ENCODE data around the gene ARFGAP2. TPM values are rescaled to one million over a fixed set of nuclear protein-coding genes. Genes with fewer than 3 reads are reported as not detected.
"Not testable (repeated sequence)": the region's sequence is repeated elsewhere in the genome, so short reads cannot be mapped to it uniquely, and the experiment has no call there.

ARFGAP2 gene
- total and polyA plus RNA-seq, 12 donors = 72.3 to 411 (median 104) TPM

- Histone ChIP-seq H3K36me3 (replicated peaks in 1 of 2) (no peaks in the 10 kb centered on the region), H3K27me3 (no peaks in the 10 kb centered on the region), H3K27ac (no peak overlapping the region), H3K4me3 (no peak overlapping the region), H3K9me3 (replicated peaks in 1 of 3) (no peaks in the 10 kb centered on the region), H3K4me1 (replicated peaks in 1 of 2) (no peaks in the 10 kb centered on the region)
- 42 to 57% (median 48%) methylated on average over 1 of the region's 1 CpG for WGBS, 4 donors
- no peak for TF ChIP-seq CTCF (IDR thresholded peaks at IDR 0.05)
- TF ChIP-seq POLR2A (IDR thresholded peaks at IDR 0.05) = no peak
- intact Hi-C loops (cut with DNase I) = no loop called here
- no peak for DNase-seq
These were observed 52.0 kb downstream of the ARFGAP2 start for GRCh38 chr11:47124675-47125074.

GRCh38 chr11:47123094-47123493, 53.6 kb downstream of the ARFGAP2 start:
- Histone ChIP-seq H3K27ac (no peak overlapping the region), H3K27me3 (no peaks in the 10 kb centered on the region), H3K36me3 (replicated peaks in 1 of 2) (no peaks in the 10 kb centered on the region), H3K4me1 (replicated peaks in 1 of 2) (no peaks in the 10 kb centered on the region), H3K9me3 (replicated peaks in 1 of 3) (no peaks in the 10 kb centered on the region), H3K4me3 (no peak overlapping the region)
- 86 to 96% (median 93%) methylated on average over 2 of the region's 2 CpGs for WGBS, 4 donors
- DNase-seq = no peak
- intact Hi-C loops (cut with DNase I) = no loop called here
- TF ChIP-seq CTCF (IDR thresholded peaks at IDR 0.05) (no peak), POLR2A (IDR thresholded peaks at IDR 0.05) (no peak)

GRCh38 chr11:47121731-47122130, 54.9 kb downstream of the ARFGAP2 start:
- 54 to 77% (median 65%) methylated on average over 2 of the region's 2 CpGs for WGBS, 4 donors
- no peak overlapping the region for H3K27ac ChIP-seq
- TF ChIP-seq CTCF (IDR thresholded peaks at IDR 0.05) = no peak
- TF ChIP-seq POLR2A (IDR thresholded peaks at IDR 0.05) = no peak
- DNase-seq = no peak
- no peaks in the 10 kb centered on the region for H3K36me3 ChIP-seq (replicated peaks in 1 of 2)
- intact Hi-C loops (cut with DNase I) = no loop called here
- H3K27me3 ChIP-seq = no peaks in the 10 kb centered on the region
- no peaks in the 10 kb centered on the region for H3K4me1 ChIP-seq (replicated peaks in 1 of 2)
- H3K9me3 ChIP-seq (replicated peaks in 1 of 3) = no peaks in the 10 kb centered on the region
- H3K4me3 ChIP-seq = no peak overlapping the region

- H3K27ac ChIP-seq = no peak overlapping the region
- 87 to 95% (median 93%) methylated on average over 2 of the region's 2 CpGs for WGBS, 4 donors
- intact Hi-C loops (cut with DNase I) = no loop called here
- no peaks in the 10 kb centered on the region for H3K4me1 ChIP-seq (replicated peaks in 1 of 2)
- no peak overlapping the region for H3K4me3 ChIP-seq
- H3K9me3 ChIP-seq (replicated peaks in 1 of 3) = no peaks in the 10 kb centered on the region
- TF ChIP-seq CTCF (IDR thresholded peaks at IDR 0.05) (no peak), POLR2A (IDR thresholded peaks at IDR 0.05) (no peak)
- DNase-seq = no peak
- no peaks in the 10 kb centered on the region for H3K27me3 ChIP-seq
- no peaks in the 10 kb centered on the region for H3K36me3 ChIP-seq (replicated peaks in 1 of 2)
These were observed 55.6 kb downstream of the ARFGAP2 start for GRCh38 chr11:47121056-47121455.

GRCh38 chr11:47118958-47119688, 57.6 kb downstream of the ARFGAP2 start:
- H3K36me3 ChIP-seq (replicated peaks in 1 of 2); H3K9me3 ChIP-seq (replicated peaks in 1 of 3); H3K4me1 ChIP-seq (replicated peaks in 1 of 2); H3K27me3 ChIP-seq; H3K27ac ChIP-seq; intact Hi-C loops (cut with DNase I): not testable (repeated sequence)
- 69 to 86% (median 83%) methylated on average over 14 to 20 of the region's 20 CpGs for WGBS, 4 donors
- peak; percentile 23 to 72 (median 67) for DNase-seq
- H3K4me3 ChIP-seq = peak overlapping the region in 1 of 4 donors; percentile 29

Data from adrenal gland (tissue), 12 donors.